Measurements from ENCODE around the gene IFT80. TPM values are rescaled to one million over a fixed set of nuclear protein-coding genes. Genes with fewer than 3 reads are reported as not detected.

The IFT80 gene
- total and polyA plus RNA-seq, 10 of the 15 experiments (the other 5 are each of a cell fraction or from before 2014, with no cell fraction given), result 6.5 to 21.5 (median 14.1) TPM

DNA sequence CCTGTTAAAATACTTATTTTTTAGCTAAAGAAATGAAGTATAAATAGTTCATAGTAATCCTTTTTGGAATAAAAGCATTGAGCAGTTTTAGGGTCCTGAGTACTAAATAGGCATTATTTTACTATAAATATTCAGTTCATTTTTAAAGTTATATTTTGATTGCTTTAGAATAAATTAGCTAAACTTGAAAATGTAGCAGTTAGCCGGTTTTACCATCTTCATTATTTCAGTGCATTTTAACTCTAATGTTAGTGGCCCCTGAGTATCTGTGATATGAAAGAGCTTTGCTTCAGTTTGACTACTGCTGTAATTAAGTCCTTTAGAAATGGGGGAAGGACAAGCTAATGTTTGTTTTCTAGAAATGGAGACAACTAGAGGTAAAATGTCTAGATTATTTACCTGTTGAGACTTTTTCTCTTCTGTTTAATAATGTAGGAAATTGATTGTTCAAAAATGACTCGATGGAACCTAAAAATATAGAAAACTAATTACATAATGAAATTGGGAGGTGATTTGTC lies 4.1 kb upstream of the IFT80 start:
- intact Hi-C loops (cut with micrococcal nuclease; ENCODE audit: unreplicated experiment), result loop anchor here (1.0 to 5.0 kb wide), 2 partner anchors 46 to 391 kb away; partner anchors contain the start of gene TRIM59
- peak overlapping the region; percentile 98 for H3K9ac ChIP-seq (ENCODE audit: control insufficient read depth, insufficient read depth, low read length)
- no peaks in the 10 kb centered on the region for H3K27me3 ChIP-seq (replicated peaks in 1 of 2; ENCODE audit: control insufficient read depth in 2 of 2, insufficient read depth in 2 of 2, low read length in 1 of 2)
- H4K20me1 ChIP-seq (ENCODE audit: control insufficient read depth, insufficient read depth), result no peaks in the 10 kb centered on the region
- BruUV-seq (replicated peaks), result no TSS peak
- H3K27ac ChIP-seq (ENCODE audit: control insufficient read depth, insufficient read depth), result peak overlapping the region; percentile 90
- peak overlapping the region; percentile 83 for H3K4me2 ChIP-seq (ENCODE audit: control insufficient read depth, insufficient read depth)
- ATAC-seq (no peak), FAIRE-seq (no peak), DNase-seq (ENCODE audit: low read depth, low spot score) (no peak)
- no peaks in the 10 kb centered on the region for H3K4me1 ChIP-seq (ENCODE audit: control insufficient read depth, insufficient read depth, low read length)
- in situ Hi-C loops (cut with MboI), result no loop called here
- H3K4me3 ChIP-seq, result peak overlapping the region; percentile 99
- WGBS (ENCODE audit: insufficient coverage, insufficient replicate concordance, low lambda C conversion rate, missing lambda C conversion rate), result 0% methylated on average over 2 of the region's 2 CpGs
- no peak overlapping the region for H2AFZ ChIP-seq (ENCODE audit: control insufficient read depth, low read depth, low read length)
- peaks cover 0 to 7% of the 10 kb centered on the region in 2 experiments; a peak in 1 of 4 replicates for H3K36me3 ChIP-seq (ENCODE audit: control insufficient read depth in 2 of 2, insufficient read depth in 2 of 2, low read length in 1 of 2)
- ChIA-PET SMC1A (ENCODE audit: uncharacterized antibody, unreplicated experiment) (interaction anchor here (1.0 to 5.0 kb wide), 5 partner anchors 10 to 518 kb away, joined by 3 to 33 read pairs (median 7); partner anchors contain the start of gene TRIM59), RAD21 (ENCODE audit: unreplicated experiment) (interaction anchor here (0.9 to 2.7 kb wide), 3 partner anchors 10 to 160 kb away, joined by 3 to 14 read pairs (median 5); no protein-coding TSS in a partner anchor), CTCF (interaction anchor here (0.8 to 3.5 kb wide), 2 partner anchors 8 to 11 kb away, joined by 3 to 29 read pairs; no protein-coding TSS in a partner anchor), POLR2A (interaction anchor here (0.7 to 1.3 kb wide), 3 partner anchors 11 to 46 kb away, joined by 3 to 12 read pairs (median 4); partner anchors contain the start of gene TRIM59)
- H3K9me3 ChIP-seq (replicated peaks; ENCODE audit: control insufficient read depth, insufficient read depth, low read length), result no peaks in the 10 kb centered on the region
- H3K79me2 ChIP-seq (ENCODE audit: control insufficient read depth, insufficient read depth, low read length), result peaks cover 96% of the 10 kb centered on the region
- TF ChIP-seq KDM1A (IDR thresholded peaks at IDR 0.05; ENCODE audit: borderline replicate concordance), result no peak
- no peak for TF ChIP-seq SMAD1 (IDR thresholded peaks at IDR 0.05; ENCODE audit: low read depth, partially characterized antibody)
- TF ChIP-seq, protein P1, sequence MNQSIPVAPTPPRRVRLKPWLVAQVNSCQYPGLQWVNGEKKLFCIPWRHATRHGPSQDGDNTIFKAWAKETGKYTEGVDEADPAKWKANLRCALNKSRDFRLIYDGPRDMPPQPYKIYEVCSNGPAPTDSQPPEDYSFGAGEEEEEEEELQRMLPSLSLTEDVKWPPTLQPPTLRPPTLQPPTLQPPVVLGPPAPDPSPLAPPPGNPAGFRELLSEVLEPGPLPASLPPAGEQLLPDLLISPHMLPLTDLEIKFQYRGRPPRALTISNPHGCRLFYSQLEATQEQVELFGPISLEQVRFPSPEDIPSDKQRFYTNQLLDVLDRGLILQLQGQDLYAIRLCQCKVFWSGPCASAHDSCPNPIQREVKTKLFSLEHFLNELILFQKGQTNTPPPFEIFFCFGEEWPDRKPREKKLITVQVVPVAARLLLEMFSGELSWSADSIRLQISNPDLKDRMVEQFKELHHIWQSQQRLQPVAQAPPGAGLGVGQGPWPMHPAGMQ (IDR thresholded peaks at IDR 0.05; ENCODE audit: borderline replicate concordance), result no peak
- TF ChIP-seq POLR2AphosphoS2 (IDR thresholded peaks at IDR 0.05; ENCODE audit: low read depth, low read length), result no peak
- no peak for TF ChIP-seq PAX8 (IDR thresholded peaks at IDR 0.05)
- TF ChIP-seq LARP7 (IDR thresholded peaks at IDR 0.05), result no peak
- TF ChIP-seq GABPA (IDR thresholded peaks at IDR 0.05; ENCODE audit: low read depth), result no peak
- TF ChIP-seq, protein P2, sequence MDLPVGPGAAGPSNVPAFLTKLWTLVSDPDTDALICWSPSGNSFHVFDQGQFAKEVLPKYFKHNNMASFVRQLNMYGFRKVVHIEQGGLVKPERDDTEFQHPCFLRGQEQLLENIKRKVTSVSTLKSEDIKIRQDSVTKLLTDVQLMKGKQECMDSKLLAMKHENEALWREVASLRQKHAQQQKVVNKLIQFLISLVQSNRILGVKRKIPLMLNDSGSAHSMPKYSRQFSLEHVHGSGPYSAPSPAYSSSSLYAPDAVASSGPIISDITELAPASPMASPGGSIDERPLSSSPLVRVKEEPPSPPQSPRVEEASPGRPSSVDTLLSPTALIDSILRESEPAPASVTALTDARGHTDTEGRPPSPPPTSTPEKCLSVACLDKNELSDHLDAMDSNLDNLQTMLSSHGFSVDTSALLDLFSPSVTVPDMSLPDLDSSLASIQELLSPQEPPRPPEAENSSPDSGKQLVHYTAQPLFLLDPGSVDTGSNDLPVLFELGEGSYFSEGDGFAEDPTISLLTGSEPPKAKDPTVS (IDR thresholded peaks at IDR 0.05; ENCODE audit: low read depth, low read length), result no peak
- no peak for TF ChIP-seq STAT3 (IDR thresholded peaks at IDR 0.05; ENCODE audit: low read depth, low read length)
- TF ChIP-seq, protein P3, sequence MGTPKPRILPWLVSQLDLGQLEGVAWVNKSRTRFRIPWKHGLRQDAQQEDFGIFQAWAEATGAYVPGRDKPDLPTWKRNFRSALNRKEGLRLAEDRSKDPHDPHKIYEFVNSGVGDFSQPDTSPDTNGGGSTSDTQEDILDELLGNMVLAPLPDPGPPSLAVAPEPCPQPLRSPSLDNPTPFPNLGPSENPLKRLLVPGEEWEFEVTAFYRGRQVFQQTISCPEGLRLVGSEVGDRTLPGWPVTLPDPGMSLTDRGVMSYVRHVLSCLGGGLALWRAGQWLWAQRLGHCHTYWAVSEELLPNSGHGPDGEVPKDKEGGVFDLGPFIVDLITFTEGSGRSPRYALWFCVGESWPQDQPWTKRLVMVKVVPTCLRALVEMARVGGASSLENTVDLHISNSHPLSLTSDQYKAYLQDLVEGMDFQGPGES (IDR thresholded peaks at IDR 0.05), result no peak
- TF ChIP-seq, protein P4, sequence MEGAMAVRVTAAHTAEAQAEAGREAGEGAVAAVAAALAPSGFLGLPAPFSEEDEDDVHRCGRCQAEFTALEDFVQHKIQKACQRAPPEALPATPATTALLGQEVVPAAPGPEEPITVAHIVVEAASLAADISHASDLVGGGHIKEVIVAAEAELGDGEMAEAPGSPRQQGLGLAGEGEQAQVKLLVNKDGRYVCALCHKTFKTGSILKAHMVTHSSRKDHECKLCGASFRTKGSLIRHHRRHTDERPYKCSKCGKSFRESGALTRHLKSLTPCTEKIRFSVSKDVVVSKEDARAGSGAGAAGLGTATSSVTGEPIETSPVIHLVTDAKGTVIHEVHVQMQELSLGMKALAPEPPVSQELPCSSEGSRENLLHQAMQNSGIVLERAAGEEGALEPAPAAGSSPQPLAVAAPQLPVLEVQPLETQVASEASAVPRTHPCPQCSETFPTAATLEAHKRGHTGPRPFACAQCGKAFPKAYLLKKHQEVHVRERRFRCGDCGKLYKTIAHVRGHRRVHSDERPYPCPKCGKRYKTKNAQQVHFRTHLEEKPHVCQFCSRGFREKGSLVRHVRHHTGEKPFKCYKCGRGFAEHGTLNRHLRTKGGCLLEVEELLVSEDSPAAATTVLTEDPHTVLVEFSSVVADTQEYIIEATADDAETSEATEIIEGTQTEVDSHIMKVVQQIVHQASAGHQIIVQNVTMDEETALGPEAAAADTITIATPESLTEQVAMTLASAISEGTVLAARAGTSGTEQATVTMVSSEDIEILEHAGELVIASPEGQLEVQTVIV (IDR thresholded peaks at IDR 0.05; ENCODE audit: borderline replicate concordance, partially characterized antibody), result no peak
- TF ChIP-seq PRDM15 (CRISPR knock-in tag; IDR thresholded peaks at IDR 0.05), result no peak
- TF ChIP-seq ZNF24 (IDR thresholded peaks at IDR 0.05), result no peak

All from GM12878 (cell line).